Measurements from ENCODE around the gene ATP5PD. TPM values are rescaled to one million over a fixed set of nuclear protein-coding genes. Genes with fewer than 3 reads are reported as not detected.

The ATP5PD gene
- total and polyA plus RNA-seq, 2 of the 8 experiments (the other 6 are each of a cell fraction or from before 2014, with no cell fraction given) = 335 to 407 TPM

Small RNAs within 50 kb of the gene (small RNA-seq; reads per million reads assigned to genes)
- not detected for gene AC111186.1 (ENCODE audit: insufficient read depth)
- gene RF00019 (ENCODE audit: insufficient read depth) = not detected
- gene RN7SL573P (ENCODE audit: insufficient read depth) = not detected
- not detected for gene RNU6-362P (ENCODE audit: insufficient read depth)

Other genes with a start within 250 kb of the ATP5PD start
- 0.07 TPM in 1 of 2 replicates, not detected in the other for gene GRIN2C, start 187.1 kb downstream of the ATP5PD start, total RNA-seq (2021; fragmentation: NEBNext Ultra II Directional; extraction: Animal tissue kit (Norgen Biotek cat#: 25700))
- 0.06 and 0.11 TPM in 2 replicates for gene GRIN2C, start 187.1 kb downstream of the ATP5PD start, polyA plus RNA-seq (2011; rRNA removed)
- gene FDXR, start 174.0 kb downstream of the ATP5PD start, total RNA-seq (2021; fragmentation: NEBNext Ultra II Directional; extraction: Animal tissue kit (Norgen Biotek cat#: 25700)) = 24.2 and 25.6 TPM in 2 replicates
- 31.4 and 44.0 TPM in 2 replicates for gene FDXR, start 174.0 kb downstream of the ATP5PD start, polyA plus RNA-seq (2011; rRNA removed)
- gene FADS6, start 153.3 kb downstream of the ATP5PD start, total RNA-seq (2021; fragmentation: NEBNext Ultra II Directional; extraction: Animal tissue kit (Norgen Biotek cat#: 25700)) = 0.56 and 0.80 TPM in 2 replicates
- 2.5 and 2.6 TPM in 2 replicates for gene FADS6, start 153.3 kb downstream of the ATP5PD start, polyA plus RNA-seq (2011; rRNA removed)
- 1.6 and 1.7 TPM in 2 replicates for gene USH1G, start 123.7 kb downstream of the ATP5PD start, total RNA-seq (2021; fragmentation: NEBNext Ultra II Directional; extraction: Animal tissue kit (Norgen Biotek cat#: 25700))
- gene USH1G, start 123.7 kb downstream of the ATP5PD start, polyA plus RNA-seq (2011; rRNA removed) = 4.3 and 5.0 TPM in 2 replicates
- not detected in 2 replicates for gene OTOP2, start 122.7 kb downstream of the ATP5PD start, total RNA-seq (2021; fragmentation: NEBNext Ultra II Directional; extraction: Animal tissue kit (Norgen Biotek cat#: 25700))
- 0.23 and 0.27 TPM in 2 replicates for gene OTOP2, start 122.7 kb downstream of the ATP5PD start, polyA plus RNA-seq (2011; rRNA removed)
- gene OTOP3, start 111.1 kb downstream of the ATP5PD start, total RNA-seq (2021; fragmentation: NEBNext Ultra II Directional; extraction: Animal tissue kit (Norgen Biotek cat#: 25700)) = not detected in 2 replicates
- 0.05 and 0.09 TPM in 2 replicates for gene OTOP3, start 111.1 kb downstream of the ATP5PD start, polyA plus RNA-seq (2011; rRNA removed)
- gene HID1, start 74.2 kb downstream of the ATP5PD start, total RNA-seq (2021; fragmentation: NEBNext Ultra II Directional; extraction: Animal tissue kit (Norgen Biotek cat#: 25700)) = 13.8 and 15.1 TPM in 2 replicates
- 25.9 and 36.3 TPM in 2 replicates for gene HID1, start 74.2 kb downstream of the ATP5PD start, polyA plus RNA-seq (2011; rRNA removed)
- 38.1 and 40.5 TPM in 2 replicates for gene CDR2L, start 59.3 kb downstream of the ATP5PD start, total RNA-seq (2021; fragmentation: NEBNext Ultra II Directional; extraction: Animal tissue kit (Norgen Biotek cat#: 25700))
- gene CDR2L, start 59.3 kb downstream of the ATP5PD start, polyA plus RNA-seq (2011; rRNA removed) = 20.4 and 26.8 TPM in 2 replicates
- gene MRPL58, start 34.3 kb downstream of the ATP5PD start, total RNA-seq (2021; fragmentation: NEBNext Ultra II Directional; extraction: Animal tissue kit (Norgen Biotek cat#: 25700)) = 48.5 and 49.1 TPM in 2 replicates
- gene MRPL58, start 34.3 kb downstream of the ATP5PD start, polyA plus RNA-seq (2011; rRNA removed) = 43.2 and 43.6 TPM in 2 replicates
- 33.7 and 34.1 TPM in 2 replicates for gene KCTD2, start 256 bp upstream of the ATP5PD start, total RNA-seq (2021; fragmentation: NEBNext Ultra II Directional; extraction: Animal tissue kit (Norgen Biotek cat#: 25700))
- gene KCTD2, start 256 bp upstream of the ATP5PD start, polyA plus RNA-seq (2011; rRNA removed) = 32.6 and 36.8 TPM in 2 replicates
- 16.6 and 17.1 TPM in 2 replicates for gene SLC16A5, start 41.0 kb upstream of the ATP5PD start, total RNA-seq (2021; fragmentation: NEBNext Ultra II Directional; extraction: Animal tissue kit (Norgen Biotek cat#: 25700))
- gene SLC16A5, start 41.0 kb upstream of the ATP5PD start, polyA plus RNA-seq (2011; rRNA removed) = 34.7 and 54.8 TPM in 2 replicates
- 13.6 TPM in 2 replicates for gene ARMC7, start 63.0 kb upstream of the ATP5PD start, total RNA-seq (2021; fragmentation: NEBNext Ultra II Directional; extraction: Animal tissue kit (Norgen Biotek cat#: 25700))
- gene ARMC7, start 63.0 kb upstream of the ATP5PD start, polyA plus RNA-seq (2011; rRNA removed) = 9.8 and 12.4 TPM in 2 replicates
- gene NT5C, start 84.8 kb upstream of the ATP5PD start, total RNA-seq (2021; fragmentation: NEBNext Ultra II Directional; extraction: Animal tissue kit (Norgen Biotek cat#: 25700)) = 52.1 and 66.9 TPM in 2 replicates
- 66.4 and 98.6 TPM in 2 replicates for gene NT5C, start 84.8 kb upstream of the ATP5PD start, polyA plus RNA-seq (2011; rRNA removed)
- gene JPT1, start 107.5 kb upstream of the ATP5PD start, total RNA-seq (2021; fragmentation: NEBNext Ultra II Directional; extraction: Animal tissue kit (Norgen Biotek cat#: 25700)) = 340 and 369 TPM in 2 replicates
- gene JPT1, start 107.5 kb upstream of the ATP5PD start, polyA plus RNA-seq (2011; rRNA removed) = 154 and 216 TPM in 2 replicates
- gene SUMO2, start 136.0 kb upstream of the ATP5PD start, total RNA-seq (2021; fragmentation: NEBNext Ultra II Directional; extraction: Animal tissue kit (Norgen Biotek cat#: 25700)) = 779 and 788 TPM in 2 replicates
- gene SUMO2, start 136.0 kb upstream of the ATP5PD start, polyA plus RNA-seq (2011; rRNA removed) = 91.0 and 184 TPM in 2 replicates
- gene NUP85, start 158.7 kb upstream of the ATP5PD start, total RNA-seq (2021; fragmentation: NEBNext Ultra II Directional; extraction: Animal tissue kit (Norgen Biotek cat#: 25700)) = 97.4 and 98.5 TPM in 2 replicates
- 154 and 163 TPM in 2 replicates for gene NUP85, start 158.7 kb upstream of the ATP5PD start, polyA plus RNA-seq (2011; rRNA removed)
- 54.2 and 60.0 TPM in 2 replicates for gene GGA3, start 214.6 kb upstream of the ATP5PD start, total RNA-seq (2021; fragmentation: NEBNext Ultra II Directional; extraction: Animal tissue kit (Norgen Biotek cat#: 25700))
- 40.6 and 53.8 TPM in 2 replicates for gene GGA3, start 214.6 kb upstream of the ATP5PD start, polyA plus RNA-seq (2011; rRNA removed)
- 75.5 and 79.4 TPM in 2 replicates for gene MRPS7, start 214.9 kb upstream of the ATP5PD start, total RNA-seq (2021; fragmentation: NEBNext Ultra II Directional; extraction: Animal tissue kit (Norgen Biotek cat#: 25700))
- 53.9 and 63.4 TPM in 2 replicates for gene MRPS7, start 214.9 kb upstream of the ATP5PD start, polyA plus RNA-seq (2011; rRNA removed)
- 16.1 and 17.5 TPM in 2 replicates for gene MIF4GD, start 224.3 kb upstream of the ATP5PD start, total RNA-seq (2021; fragmentation: NEBNext Ultra II Directional; extraction: Animal tissue kit (Norgen Biotek cat#: 25700))
- 51.1 and 60.6 TPM in 2 replicates for gene MIF4GD, start 224.3 kb upstream of the ATP5PD start, polyA plus RNA-seq (2011; rRNA removed)
- gene SLC25A19, start 242.5 kb upstream of the ATP5PD start, total RNA-seq (2021; fragmentation: NEBNext Ultra II Directional; extraction: Animal tissue kit (Norgen Biotek cat#: 25700)) = 28.6 and 33.3 TPM in 2 replicates
- 32.6 and 34.2 TPM in 2 replicates for gene SLC25A19, start 242.5 kb upstream of the ATP5PD start, polyA plus RNA-seq (2011; rRNA removed)